AG20443 (cell line): ENCODE results near the gene DPP6.
A peak's percentile ranks its signal among the peaks of the same experiment; 100 is the strongest.
"Not testable (repeated sequence)": the region's sequence is repeated elsewhere in the genome, so short reads cannot be mapped to it uniquely, and the experiment has no call there.

Source experiments
- DNase-seq: peaks from one replicate; pipeline ENCODE4 v3.0.0; 2012; ENCODE audit warnings: low spot score, mixed read lengths

Gene DPP6

DNA sequence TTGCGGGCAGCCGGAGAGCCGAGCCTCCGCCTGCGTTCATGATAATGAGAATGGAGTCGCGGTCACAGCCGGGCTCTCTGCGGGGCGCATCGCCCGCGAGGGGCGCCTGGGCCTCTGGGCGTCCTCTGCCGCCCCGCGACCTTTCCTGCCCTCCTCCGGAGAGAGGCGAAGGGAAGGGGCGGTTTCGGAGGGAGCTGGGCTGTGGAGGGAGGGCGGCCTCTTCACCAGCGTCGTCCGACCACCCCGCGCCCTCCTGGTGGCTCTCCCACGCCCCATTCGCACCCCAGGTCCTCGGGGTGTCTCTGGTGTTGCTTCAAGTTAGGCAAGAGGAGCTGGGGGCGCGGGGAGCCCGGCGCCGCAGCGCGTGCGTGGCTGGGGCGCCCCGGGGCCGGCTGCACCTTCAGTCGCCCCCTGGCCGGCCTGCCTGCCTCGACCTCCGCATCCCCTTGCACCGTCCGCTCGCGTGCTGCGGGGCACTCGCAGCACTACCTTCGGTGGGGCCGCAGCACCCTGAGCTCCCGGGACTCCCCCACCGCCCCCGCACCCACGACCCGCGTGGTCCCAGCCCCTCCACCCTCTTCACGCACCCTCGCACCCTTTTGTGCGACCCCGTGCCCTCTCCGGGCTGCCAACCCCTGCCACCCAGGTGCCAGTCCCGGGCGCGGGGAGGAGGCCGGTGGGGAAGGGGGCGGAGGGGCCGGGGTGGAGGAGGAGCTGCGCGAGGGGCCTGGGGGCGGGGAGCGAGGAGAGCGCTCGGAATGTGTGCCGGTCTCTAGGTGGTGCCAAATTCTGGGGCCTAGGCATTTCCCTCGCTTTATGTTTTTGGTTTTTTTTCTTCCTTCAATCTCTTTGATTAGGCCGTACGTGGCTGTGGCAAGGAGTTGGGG, at the start of gene DPP6:
Gene DPP6 (plus strand): TSS at position 756 of the 887 bp plus-strand sequence.
- not testable (repeated sequence) for DNase-seq

DNA sequence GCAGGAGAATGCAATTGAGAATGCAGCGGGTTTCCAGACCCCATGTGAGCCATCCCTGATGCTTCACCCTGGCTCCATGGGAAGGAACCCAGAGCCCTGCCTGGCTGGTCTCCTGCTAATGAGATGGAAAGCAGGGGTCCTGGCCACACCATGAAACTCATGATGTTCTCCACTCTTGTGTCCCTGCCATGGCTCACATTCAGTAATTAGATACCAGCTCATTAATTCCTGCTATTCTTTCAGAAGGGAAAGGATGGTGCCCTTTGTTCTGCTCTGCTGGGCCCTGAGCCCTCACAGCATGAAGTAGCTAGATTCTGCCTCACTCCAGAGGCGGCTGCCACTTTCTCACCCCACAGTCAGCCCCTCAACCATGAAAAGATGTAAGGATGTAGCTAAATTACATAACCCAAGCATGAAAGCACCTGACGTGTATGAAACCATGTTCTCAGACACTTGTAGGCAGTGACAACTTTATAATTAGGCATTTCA, 42.7 kb upstream of the DPP6 start:
- DNase-seq = not testable (repeated sequence)

DNA sequence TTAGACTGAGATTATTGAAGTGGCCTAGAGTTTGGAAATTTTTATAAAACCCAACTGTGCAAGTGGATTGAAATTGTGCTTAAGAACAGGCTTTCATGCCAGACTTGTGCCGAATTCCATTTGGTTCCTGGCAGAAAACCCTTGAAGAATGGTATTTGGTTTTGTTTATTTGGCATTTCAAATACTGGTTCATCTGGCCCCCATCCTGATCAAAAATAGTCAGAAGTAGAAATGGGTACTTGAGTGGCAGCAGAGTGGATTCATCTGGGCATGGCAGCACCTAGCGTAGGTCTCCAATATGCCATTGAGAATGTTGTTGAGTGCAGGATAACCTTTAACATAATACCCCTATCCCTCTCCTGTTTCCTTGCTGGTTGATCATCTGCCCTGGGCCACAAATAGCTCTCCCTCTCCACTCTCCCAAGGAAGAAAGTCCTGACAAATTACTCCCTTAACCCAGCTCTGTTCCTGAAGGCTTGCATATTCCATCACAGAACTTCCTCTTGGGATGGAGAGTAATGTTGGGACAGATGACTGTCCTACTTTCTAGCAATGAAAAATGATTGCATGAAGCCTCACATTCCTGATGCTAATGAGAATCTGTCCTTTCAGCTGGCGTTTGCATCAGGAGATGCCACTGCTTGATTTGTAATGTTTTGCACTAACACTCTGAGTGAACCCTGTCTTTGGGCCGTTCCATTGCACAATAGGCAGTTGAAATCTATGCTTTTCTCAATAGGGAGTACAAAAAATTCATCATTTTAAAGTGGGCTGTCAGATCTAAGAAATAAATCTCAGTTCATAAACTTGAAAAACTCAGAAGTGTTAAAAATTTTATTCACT, 41.3 kb upstream of the DPP6 start:
- not testable (repeated sequence) for DNase-seq

DNA sequence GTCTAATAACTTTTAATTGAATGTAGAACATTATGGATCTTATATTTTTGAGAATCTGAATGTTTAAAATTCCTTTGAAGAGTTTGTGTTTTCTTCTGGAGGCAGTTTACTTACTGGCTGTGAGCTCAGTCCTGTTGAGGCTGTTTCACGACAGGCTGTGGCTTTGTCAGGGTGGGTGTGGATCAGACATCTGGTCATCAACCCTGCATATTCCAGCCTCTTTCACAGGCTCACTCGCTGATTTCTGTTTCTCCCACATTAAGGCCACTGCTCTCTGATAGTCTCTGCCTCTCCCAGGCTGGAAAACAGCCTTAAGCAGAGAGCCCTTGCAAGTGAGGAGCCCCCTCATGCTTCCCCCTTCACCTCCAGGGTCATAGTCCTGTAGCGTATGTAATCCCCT, 39.4 kb upstream of the DPP6 start:
- not testable (repeated sequence) for DNase-seq

DNA sequence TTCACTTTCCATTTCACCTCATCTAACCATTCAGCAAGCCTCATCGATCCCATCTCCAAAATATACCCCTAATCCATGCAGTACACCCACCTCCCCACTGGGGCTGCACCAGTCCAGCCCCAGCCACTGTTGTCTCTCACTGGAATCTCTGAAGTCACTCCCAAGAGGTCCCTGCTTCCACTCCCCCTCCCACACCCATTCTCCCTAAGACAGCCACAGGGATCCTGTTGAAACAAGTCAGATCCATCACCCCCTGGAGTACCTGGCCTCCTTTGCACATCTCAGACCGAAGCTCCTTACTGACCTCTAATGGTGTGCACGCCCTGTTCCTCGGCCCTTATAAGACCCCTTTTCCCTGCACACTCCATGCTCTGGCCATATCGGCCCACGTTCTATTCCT, 36.6 kb upstream of the DPP6 start:
- DNase-seq = not testable (repeated sequence)

DNA sequence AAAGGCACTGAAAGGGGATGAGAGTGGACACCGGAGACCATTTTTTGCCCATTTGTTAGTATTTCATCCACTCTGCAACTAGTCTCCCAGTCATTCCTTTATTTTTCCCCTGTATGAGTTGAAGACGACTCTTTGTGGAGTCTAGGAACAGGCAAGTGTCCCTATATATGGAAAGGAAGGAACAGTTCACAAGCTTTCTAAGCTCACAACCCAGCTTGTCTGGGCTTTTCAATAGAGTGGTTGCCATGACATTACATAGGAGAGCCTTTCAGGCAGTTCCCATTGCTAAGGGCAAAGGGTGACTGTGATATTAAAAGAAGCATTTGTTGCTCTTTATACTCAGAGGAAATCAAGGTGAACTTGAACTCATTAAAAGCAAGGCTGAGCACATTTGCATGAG, 33.8 kb upstream of the DPP6 start:
- DNase-seq = not testable (repeated sequence)

DNA sequence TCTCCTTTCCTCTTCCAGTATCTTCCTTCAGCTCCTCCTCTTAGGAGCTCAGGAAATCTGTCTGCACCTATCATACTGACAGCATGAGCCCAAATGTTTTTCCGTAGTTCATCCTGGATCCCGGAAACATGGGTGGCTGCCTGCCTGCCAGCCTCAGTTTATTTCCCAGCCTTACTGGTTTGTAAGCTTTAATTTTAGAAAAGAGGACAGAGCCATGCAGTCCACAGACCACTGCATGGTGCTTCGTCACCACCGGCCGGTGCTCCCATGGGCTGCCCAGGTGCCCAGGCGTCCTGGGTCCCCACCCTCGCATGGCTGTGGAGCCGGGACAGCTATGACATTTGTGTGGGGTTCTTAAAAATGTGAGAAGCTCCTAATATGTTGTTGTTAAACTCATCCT, 24.4 kb upstream of the DPP6 start:
- not testable (repeated sequence) for DNase-seq

DNA sequence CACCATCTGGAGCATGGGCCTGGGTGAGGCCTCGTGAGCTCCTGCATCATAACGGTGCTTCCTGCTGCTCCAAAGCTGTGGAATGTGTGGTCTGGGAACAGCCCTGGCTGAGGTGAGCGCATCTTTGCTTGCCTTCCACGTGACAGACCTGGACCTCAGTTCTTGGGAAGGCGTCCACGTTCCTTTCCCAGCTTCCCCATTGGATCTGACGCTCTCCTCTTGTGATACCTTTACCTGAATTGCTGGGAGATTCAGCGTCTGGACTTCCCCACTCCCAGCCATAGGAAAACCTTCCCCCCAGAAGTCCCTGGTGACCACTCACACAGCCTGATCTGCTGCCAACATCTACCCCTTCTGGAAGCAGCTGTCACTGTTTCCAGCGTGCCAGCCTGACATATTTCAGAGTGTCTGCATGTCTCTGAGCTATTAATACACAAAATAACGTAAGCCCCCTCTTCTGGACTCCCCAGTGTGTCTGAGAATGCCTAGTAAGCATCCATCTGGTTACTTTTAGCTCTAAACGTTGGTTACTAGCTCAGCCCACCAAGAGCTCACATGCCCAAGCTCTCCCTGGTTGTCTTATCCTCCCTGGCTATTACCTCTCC, 21.6 kb upstream of the DPP6 start:
- DNase-seq = not testable (repeated sequence)

DNA sequence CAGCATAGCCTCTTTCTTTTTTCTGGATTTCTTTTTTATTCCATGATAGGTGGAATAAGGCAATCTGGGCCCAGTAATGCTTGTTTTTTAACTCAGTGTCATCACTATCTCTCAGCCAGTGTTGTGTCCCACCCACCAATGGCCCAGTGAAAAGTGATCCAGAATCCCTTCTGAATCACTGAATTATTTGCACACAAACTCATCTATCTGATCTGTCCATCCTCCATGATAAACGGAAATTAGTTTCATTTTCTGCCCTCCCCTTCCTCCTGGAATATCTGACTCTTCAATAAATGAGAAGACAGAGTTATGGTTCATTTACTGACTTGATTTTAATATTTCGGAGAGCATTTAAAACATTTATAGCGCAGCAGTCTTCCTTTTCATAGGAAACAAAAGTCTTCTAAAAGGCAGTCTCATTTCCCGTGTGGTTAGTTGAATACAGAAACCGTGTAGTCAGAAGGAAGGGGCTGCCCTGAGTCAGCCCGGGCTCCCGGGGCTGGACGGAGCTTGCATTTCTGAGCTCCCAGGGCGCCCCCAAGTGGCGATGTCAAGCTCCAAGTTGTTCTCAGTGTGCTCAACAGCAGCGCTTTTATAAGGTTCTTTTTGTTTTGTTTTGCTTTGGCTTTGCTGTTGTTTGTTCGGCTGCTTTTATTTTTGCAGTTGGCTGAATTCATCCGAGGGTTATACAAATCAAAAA, 12.6 kb upstream of the DPP6 start:
- DNase-seq = not testable (repeated sequence)

DNA sequence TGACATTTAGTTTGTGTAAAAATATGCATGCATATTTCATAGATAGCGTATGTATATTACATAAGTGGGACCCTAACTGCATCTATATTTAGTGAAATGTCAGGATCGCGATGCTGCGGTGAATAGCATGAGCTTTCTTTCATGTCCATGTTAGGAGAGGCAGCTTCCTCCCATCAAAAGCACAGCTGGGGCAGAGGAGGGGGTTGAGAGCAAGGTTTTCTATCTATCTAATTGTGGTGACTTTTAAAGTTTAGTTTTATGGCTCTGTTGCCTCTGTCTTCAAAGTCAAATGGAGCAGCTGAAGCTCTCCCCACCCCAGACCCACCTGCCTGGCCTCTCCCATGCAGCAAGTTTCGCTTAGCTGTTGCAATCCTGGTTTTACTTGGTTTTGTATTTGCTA, 1.8 kb upstream of the DPP6 start:
- not testable (repeated sequence) for DNase-seq

DNA sequence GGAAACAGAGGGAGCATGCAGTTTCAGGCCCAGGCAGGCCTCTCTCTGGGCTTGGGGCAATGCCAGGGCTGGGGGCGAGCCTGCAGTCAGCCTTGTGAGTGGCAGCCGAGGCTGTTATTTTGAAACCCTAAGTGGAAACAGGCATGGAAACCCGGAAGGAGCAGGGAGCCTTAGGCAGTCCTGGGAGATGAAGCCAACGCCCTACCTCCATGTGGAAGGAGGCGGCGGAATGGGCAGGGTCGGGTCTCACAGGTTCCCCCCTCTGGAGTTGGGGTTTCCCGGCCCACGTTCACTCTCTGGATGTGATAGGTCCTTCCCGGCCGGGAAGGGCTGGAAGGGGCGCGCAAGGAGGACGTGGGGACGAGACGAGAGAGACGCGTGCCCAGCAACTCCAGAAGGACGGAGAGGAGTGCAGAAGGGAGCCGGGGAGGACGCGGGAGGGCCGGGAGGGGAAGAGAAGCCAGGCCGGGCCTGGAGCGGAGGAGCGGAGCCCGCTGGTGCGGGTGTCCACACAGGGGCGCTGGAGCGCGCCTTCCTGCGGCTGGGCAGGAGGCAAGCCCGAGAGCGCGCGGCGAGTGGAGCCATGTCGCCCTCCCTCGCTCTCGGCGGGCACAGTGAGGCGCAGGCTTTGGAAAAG, 1.1 kb upstream of the DPP6 start:
- DNase-seq = not testable (repeated sequence)

DNA sequence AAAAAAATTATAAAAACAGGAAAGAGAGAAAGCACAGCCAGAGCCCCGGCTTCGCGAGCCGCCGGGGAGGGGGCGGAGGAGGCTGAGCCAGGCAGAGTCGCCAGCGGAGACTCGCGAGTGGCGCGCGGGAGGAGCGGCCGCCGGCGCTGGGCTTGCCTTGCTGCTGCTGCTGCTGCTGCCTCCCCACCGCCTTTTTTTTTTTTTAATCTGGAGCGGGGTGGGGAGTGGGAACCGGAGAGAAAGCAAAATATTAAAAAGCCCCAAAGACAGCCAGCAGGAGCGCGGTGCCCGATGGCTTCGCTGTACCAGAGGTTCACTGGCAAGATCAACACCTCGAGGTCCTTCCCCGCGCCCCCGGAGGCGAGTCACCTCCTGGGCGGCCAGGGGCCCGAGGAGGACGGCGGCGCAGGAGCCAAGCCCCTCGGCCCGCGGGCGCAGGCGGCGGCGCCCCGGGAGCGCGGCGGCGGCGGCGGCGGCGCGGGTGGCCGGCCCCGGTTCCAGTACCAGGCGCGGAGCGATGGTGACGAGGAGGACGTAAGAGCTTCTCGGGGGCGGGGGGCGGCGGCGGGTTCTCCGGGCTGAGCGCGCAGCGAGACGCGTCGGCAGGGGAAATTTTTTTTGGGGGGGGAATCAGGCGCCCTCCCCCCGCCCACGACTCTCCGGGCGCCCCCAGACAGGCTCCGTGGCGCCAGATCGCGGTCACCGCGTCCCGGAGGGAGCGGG, 493 bp downstream of the DPP6 start:
- DNase-seq = not testable (repeated sequence)

DNA sequence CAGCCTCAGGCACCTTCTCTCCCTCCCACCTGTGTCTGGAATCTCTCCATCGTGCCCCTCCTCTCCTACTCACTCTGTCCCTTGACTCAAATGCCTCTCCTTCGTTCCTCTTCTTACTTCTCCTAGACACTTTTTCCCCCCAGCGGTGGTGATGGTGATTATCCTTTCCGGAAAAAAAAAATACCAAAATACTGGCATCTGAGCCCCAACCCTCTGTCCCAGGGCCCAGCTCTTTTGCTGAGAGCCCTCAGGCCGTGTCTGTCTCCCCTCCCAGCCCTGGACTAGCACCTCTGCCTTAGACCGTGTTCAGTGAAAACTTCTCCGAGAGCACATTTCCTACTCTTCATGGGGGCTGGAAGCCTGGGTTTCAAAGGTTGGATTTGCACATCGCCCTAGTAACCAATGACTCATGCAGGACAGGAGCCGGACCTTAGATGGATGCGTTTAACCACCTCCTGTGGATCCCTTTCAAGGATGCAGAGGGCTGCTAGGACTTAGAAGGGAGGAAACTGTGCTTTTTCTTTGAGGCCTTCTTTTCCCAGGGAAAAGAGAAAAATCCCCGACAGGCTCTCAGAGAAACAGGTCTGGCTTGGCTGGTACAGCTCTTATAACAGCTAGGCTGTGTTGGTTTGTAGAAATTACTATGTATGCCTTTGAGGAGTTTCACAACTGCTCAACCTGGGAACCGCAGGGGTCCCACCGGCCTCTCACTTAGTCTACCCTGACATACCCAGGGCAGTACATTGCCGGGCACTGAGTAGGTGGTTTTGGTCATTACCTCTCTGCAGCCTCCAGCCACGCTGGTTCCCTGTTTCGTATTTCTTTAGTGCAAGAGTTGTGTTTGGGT, 1.5 kb downstream of the DPP6 start:
- DNase-seq = not testable (repeated sequence)

DNA sequence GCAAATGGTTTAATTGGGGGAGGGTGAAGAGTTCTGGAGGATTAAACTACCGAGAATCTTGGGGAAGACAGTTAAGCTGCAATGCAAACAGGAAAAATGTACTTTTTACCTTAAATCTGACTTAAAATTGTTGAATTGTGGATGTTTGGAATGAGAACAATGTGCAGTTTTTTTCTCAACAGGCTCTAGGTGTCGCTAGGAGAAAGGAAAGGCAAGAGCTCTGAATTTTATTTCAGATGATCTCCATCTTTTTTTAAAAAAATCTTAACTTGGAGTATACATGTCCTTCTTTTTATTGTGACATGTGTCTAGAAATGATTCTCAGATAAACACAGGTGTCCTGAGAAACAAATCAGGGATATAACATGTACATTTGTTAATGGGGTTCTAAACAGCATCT, 2.5 kb downstream of the DPP6 start:
- DNase-seq = not testable (repeated sequence)

DNA sequence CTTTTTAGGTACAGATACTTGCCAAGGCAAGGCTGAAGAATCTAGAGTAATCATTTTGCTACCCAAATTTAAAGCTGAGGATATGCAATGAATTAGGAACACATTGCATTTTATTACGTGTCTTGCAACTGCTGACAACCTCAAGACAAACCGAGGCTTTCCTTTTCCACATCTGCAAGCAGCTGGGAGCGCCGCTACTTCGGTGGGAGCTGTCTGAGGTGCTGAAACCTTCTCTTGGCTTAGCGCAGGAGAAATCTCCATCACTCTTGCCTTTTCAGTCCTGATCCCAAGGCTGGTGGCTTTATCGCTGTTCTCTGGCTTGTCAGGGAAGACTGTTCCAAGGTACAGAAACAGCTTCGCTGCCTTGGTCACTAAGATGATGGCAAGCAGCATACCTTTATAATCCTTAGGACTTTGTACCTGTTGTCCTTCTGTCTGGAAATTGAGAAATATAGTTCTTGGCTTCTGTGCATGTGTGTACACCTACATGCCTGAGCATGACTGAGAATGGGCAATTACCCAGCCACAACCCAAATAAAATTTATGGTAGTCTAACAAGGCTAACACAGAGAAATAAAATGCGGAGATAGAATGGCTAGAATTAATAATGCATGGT, 3.4 kb downstream of the DPP6 start:
- peak; percentile 20 for DNase-seq

DNA sequence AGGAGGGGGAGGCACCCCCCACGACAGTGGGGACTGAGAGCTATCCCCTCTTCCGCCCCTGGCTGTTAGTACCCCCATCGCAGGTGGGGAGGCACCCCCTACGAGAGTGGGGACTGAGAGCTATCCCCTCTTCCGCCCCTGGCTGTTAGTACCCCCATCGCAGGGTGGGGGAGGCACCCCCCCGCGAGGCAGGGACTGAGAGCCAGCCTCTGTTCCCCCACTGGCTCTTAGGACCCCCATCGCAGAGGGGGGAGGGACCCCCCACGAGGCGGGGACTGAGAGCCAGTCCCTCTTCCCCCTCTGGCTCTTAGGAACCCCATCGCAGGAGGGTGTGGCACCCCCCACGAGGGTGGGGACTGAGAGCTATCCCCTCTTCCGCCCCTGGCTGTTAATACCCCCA, 6.6 kb downstream of the DPP6 start:
- DNase-seq = not testable (repeated sequence)

DNA sequence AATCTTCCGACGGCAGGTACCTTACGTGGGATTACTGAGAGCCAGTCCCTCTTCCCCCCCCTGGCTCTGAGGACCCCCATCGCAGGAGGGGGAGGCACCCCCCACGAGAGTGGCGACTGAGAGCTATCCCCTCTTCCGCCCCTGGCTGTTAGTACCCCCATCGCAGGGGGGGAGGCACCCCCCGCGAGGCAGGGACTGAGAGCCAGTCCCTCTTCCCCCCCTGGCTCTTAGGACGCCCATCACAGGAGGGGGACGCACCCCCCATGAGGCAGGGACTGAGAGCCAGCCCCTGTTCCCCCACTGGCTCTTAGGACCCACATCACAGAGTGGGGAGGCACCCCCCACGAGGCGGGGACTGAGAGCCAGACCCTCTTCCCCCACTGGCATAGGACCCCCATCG, 8.4 kb downstream of the DPP6 start:
- DNase-seq = not testable (repeated sequence)

DNA sequence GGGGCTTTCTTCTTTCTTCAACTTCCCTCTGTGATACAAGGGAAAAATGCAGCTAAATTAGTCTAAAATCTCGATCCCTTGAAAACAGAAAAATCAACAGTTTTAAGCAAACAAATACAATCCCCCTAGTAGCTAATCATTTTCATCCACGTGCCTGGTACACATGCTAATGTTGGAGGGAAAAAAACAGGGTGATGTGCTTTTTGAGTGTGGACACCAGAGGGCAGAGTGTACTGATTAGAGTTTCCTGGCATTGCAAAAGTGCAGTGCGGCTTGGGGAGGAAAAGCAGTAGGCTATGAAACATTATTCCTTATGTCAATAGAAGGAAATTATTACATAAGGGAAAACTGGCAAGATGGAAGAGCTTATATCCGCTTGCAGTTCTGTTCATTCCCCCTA, 19.6 kb downstream of the DPP6 start:
- DNase-seq = not testable (repeated sequence)
